Muscle layer of duodenum (tissue), 2 donors: ENCODE measurements around the gene PPFIBP1.

Source experiments
- H3K27ac ChIP-seq: one replicate; pipeline ENCODE4 v1.7.0; 2013; ENCODE audit warnings: mild to moderate bottlenecking, low read length
- H3K27me3 ChIP-seq: one replicate; pipeline ENCODE4 v1.7.0; 2013; ENCODE audit warnings: low read depth, mild to moderate bottlenecking, control low read depth, low read length
- H3K36me3 ChIP-seq, 2 donors: one replicate each; pipeline ENCODE4 v1.7.0; 2013; ENCODE audit warnings: low read length in 2 of 2, control low read depth in 1 of 2, mild to moderate bottlenecking in 1 of 2; ENCODE audit not compliant: insufficient read depth in 2 of 2, control insufficient read depth in 1 of 2
- H3K4me1 ChIP-seq, 2 donors: one replicate each; pipeline ENCODE4 v1.7.0; 2013; ENCODE audit warnings: low read length in 2 of 2, mild to moderate bottlenecking in 2 of 2, control low read depth in 1 of 2, moderate library complexity in 1 of 2; ENCODE audit not compliant: insufficient read depth in 2 of 2, control insufficient read depth in 1 of 2
- H3K4me3 ChIP-seq, 2 donors: one replicate each; pipeline ENCODE4 v1.7.0; 2013; ENCODE audit warnings: low read length in 2 of 2, low read depth in 1 of 2, mild to moderate bottlenecking in 1 of 2
- H3K9me3 ChIP-seq, 2 donors: one replicate each; pipeline ENCODE4 v1.7.0; 2013; ENCODE audit warnings: low read length in 2 of 2, control low read depth in 1 of 2, mild to moderate bottlenecking in 1 of 2; ENCODE audit not compliant: control insufficient read depth in 1 of 2
- donor health status: healthy.

PPFIBP1 gene

DNA sequence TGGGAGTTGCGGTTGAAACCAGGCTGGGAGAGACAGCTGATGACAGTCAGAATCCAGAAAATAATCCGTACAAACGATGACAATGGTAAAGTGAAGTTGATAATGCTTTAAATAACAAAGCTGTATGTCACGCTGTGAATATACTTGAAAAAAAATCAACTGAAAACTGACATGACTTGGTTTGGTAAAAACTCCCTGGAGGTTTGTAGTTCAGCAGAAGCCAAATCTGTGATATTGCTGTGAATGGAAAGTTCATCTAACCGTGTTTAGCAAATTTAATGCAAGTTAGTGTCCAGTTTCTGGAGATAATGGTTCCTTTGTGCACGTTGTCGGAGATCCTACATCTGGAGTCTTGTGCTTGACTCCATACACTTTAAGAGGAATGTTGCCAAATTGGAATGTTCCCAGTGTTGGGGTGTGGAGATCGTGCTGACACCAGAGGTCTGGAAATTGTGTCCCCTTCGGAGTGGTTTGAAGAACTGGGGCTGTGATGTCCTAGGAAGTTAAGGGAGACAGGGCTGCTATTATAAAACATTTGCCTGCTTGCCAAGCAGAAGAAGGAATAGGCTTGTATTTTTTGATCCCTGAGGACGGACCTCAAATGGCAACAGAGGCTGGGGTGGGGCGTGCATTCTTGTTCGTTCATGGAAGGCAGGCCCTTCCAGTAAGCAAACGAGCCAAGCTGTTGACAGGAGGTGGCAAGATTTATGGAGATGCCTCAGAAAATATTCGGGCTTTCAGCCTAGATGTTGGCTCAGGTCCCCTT lies 30.6 kb downstream of the PPFIBP1 start:
- H3K27ac ChIP-seq: peak overlapping the region; percentile 37
- peak overlapping the region; percentile 25 to 28 for H3K4me3 ChIP-seq
- H3K9me3 ChIP-seq: no peaks in the 10 kb centered on the region
- peaks cover 22 to 45% of the 10 kb centered on the region in 2 donors for H3K4me1 ChIP-seq
- peaks cover 0 to 5% of the 10 kb centered on the region in 2 donors for H3K36me3 ChIP-seq
- no peaks in the 10 kb centered on the region for H3K27me3 ChIP-seq

- Histone ChIP-seq H3K4me3 (peak overlapping the region; percentile 25 to 28), H3K36me3 (no peaks in the 10 kb centered on the region), H3K27me3 (no peaks in the 10 kb centered on the region), H3K27ac (peak overlapping the region; percentile 37), H3K9me3 (no peaks in the 10 kb centered on the region), H3K4me1 (peaks cover 15 to 37% of the 10 kb centered on the region in 2 donors)
Observed at GRCh38 chr12:27555361-27555760, 31.4 kb downstream of the PPFIBP1 start.

GRCh38 chr12:27555925-27556778 lies 32.1 kb downstream of the PPFIBP1 start:
- Histone ChIP-seq H3K4me3 (peak overlapping the region in 1 of 2 donors; percentile 25), H3K4me1 (peaks cover 10 to 39% of the 10 kb centered on the region in 2 donors)

GRCh38 chr12:27560126-27560525 lies 36.1 kb downstream of the PPFIBP1 start:
- Histone ChIP-seq H3K36me3 (no peaks in the 10 kb centered on the region), H3K9me3 (no peaks in the 10 kb centered on the region), H3K27me3 (no peaks in the 10 kb centered on the region), H3K4me1 (peaks cover 3 to 23% of the 10 kb centered on the region in 2 donors), H3K4me3 (no peak overlapping the region), H3K27ac (no peak overlapping the region)

More at GRCh38 chr12:27555925-27556778, 32.1 kb downstream of the PPFIBP1 start:
- Histone ChIP-seq H3K9me3 (no peaks in the 10 kb centered on the region), H3K27me3 (no peaks in the 10 kb centered on the region), H3K36me3 (no peaks in the 10 kb centered on the region), H3K27ac (peak overlapping the region; percentile 37)

DNA sequence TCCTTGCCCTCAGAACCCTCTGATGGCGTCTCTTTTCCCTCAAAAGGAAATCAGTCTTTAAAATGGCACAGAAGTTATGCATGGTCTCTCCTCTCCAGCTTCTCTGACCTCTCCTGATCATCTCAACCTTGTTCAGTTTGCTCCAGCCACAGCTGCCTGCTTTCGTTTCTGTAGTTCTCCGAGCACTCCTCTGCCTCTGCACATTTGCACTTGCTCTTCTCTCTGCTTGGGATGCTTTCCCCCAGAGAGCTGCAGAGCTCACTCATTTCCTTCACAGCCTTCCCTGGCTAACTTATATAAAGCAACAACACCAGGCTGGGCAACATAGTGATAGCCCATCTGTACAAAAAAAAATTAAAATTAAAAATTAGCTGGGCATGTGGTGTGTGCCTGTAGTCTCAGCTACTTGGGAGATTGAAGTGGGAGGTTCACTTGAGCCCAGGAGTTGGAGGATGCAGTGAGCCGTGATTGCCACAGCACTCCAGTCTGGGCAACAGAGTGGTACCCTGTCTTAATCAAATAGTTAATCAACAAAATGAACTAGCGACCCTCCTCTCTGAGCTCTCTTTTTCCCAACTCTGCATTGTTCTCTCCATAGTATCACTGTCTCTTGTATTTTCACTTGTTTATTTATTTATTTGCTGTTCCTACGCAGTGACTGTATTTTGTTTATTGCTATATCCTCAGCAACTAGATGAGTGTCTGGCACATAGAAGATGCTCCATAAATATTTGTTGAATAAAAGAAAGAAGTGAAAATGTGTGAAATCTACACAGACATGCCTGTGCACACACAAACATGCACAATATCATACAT lies 37.7 kb downstream of the PPFIBP1 start:
- Histone ChIP-seq H3K9me3 (no peaks in the 10 kb centered on the region), H3K36me3 (no peaks in the 10 kb centered on the region), H3K27me3 (no peaks in the 10 kb centered on the region), H3K4me3 (no peak overlapping the region), H3K27ac (no peak overlapping the region), H3K4me1 (peaks cover 0 to 11% of the 10 kb centered on the region in 2 donors)

DNA sequence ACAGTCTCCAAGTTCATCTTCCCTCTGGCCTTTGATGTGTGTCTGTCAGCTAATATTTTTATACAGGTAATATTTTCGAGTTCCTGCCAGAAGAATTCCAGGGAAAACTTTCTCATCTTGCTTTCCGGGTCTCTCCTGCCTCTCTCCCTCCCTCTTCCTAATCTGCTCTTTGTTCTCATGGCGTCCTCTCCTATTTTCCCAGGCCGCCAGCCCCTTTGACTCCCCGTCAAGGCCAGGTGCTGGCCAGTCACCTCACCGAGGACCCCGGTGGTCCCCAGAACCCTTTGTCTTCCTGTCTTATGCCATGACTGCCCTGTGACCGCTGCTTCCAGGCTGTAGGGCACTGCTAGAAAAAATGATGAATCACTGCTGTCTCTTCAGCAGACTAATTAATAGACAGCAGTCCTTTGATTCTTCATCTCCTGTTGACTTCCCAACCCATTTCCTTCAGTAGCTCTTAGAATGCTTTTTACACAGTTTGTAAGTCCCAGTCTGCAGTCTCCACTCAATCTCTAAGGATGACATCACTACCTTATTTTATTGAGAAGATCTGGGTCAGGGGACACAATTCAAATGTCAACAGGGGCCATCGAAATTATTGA lies 40.7 kb downstream of the PPFIBP1 start:
- H3K27ac ChIP-seq: no peak overlapping the region
- H3K4me1 ChIP-seq: peaks cover 0 to 11% of the 10 kb centered on the region in 2 donors
- no peaks in the 10 kb centered on the region for H3K9me3 ChIP-seq
- no peak overlapping the region for H3K4me3 ChIP-seq
- no peaks in the 10 kb centered on the region for H3K27me3 ChIP-seq
- no peaks in the 10 kb centered on the region for H3K36me3 ChIP-seq

GRCh38 chr12:27566159-27566558 lies 42.2 kb downstream of the PPFIBP1 start:
- Histone ChIP-seq H3K4me3 (no peak overlapping the region), H3K27me3 (no peaks in the 10 kb centered on the region), H3K27ac (no peak overlapping the region), H3K9me3 (no peaks in the 10 kb centered on the region), H3K36me3 (no peaks in the 10 kb centered on the region), H3K4me1 (peaks cover 0 to 7% of the 10 kb centered on the region in 2 donors)

DNA sequence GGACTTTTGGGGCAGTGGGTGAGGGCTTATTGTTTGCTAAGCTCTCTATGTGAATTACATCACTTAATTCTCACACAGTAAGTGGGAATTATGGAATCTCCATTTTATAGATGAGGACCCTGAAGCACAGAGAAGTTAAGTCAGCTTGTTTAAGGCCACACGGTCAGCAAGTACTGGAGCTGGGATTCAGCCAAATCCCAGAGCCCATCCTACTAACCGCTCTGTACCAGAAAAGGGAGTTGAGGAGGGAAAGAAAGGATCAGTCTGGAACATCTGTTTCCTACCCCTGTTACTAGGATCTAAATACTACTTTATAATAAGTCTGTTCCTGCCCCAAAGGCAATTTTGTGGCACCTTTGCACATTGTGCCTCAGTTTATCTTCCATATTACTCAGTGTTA lies 42.6 kb downstream of the PPFIBP1 start:
- H3K36me3 ChIP-seq: no peaks in the 10 kb centered on the region
- H3K27ac ChIP-seq: no peak overlapping the region
- peaks cover 0 to 3% of the 10 kb centered on the region in 2 donors for H3K4me1 ChIP-seq
- H3K27me3 ChIP-seq: no peaks in the 10 kb centered on the region
- H3K9me3 ChIP-seq: no peaks in the 10 kb centered on the region
- H3K4me3 ChIP-seq: no peak overlapping the region

DNA sequence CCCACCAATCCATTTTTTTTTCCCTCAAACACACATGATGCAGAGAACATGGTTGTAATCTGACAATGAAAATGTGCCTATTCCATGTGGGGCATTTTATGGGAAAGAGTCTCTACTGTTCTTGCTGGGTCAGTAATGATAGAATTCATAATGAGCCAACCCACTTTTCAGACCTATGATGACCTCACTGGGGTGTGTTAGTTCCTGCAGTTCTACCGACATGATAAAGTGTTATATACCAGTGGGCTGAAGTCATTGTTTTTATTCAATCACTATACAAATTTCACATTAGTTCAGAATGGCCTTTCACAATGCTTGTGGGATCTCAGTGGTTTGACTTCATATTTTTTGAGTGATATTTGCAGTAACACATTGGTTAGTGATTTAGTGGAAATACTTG lies 47.5 kb downstream of the PPFIBP1 start:
- Histone ChIP-seq H3K27me3 (no peaks in the 10 kb centered on the region), H3K9me3 (no peaks in the 10 kb centered on the region), H3K4me1 (peaks cover 7 to 29% of the 10 kb centered on the region in 2 donors), H3K36me3 (peaks cover 0 to 22% of the 10 kb centered on the region in 2 donors), H3K4me3 (no peak overlapping the region), H3K27ac (no peak overlapping the region)

- Histone ChIP-seq H3K36me3 (peaks cover 0 to 24% of the 10 kb centered on the region in 2 donors), H3K9me3 (no peaks in the 10 kb centered on the region), H3K27ac (no peak overlapping the region), H3K4me3 (no peak overlapping the region), H3K4me1 (peaks cover 7 to 31% of the 10 kb centered on the region in 2 donors), H3K27me3 (no peaks in the 10 kb centered on the region)
Observed at GRCh38 chr12:27572486-27573255, 48.7 kb downstream of the PPFIBP1 start.
